Measurements from ENCODE around the gene RAX2.

RAX2 gene

DNA sequence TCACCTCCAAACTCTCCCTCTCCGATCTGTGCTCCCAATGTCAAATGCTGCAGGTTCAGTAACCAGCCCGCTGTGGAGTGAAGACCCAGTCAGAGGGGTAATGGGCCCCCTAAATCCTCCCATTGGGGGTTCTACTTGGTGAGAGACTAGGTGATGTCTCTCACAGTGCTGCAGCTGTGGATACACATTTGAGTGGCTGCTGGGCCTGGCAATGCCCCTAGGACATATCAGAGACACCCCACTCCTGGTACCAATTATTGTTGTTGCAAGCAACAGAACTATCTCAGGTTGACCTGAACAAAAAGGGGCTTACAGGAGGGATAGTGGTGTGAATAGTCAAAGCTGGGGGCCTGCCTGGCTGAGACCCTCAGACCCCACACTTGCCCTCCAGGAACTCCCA is 9.6 kb upstream of the RAX2 start:
- H3K4me3 ChIP-seq (ENCODE audit: low read length), result no peak overlapping the region

GRCh38 chr19:3780786-3781304 is 8.8 kb upstream of the RAX2 start:
- DNase-seq (ENCODE audit: low read depth, low spot score), result no peak

More for the DNA sequence above, 9.6 kb upstream of the RAX2 start:
- DNase-seq (ENCODE audit: low read depth, low spot score), result no peak

GRCh38 chr19:3778899-3779723 is 7.1 kb upstream of the RAX2 start:
- no peak overlapping the region for H3K4me3 ChIP-seq (ENCODE audit: low read length)
- DNase-seq (ENCODE audit: low read depth, low spot score), result no peak

More at GRCh38 chr19:3780786-3781304, 8.8 kb upstream of the RAX2 start:
- no peak overlapping the region for H3K4me3 ChIP-seq (ENCODE audit: low read length)

- H3K4me3 ChIP-seq (ENCODE audit: low read length), result no peak overlapping the region
- no peak for DNase-seq (ENCODE audit: low read depth, low spot score)
Observed at GRCh38 chr19:3778104-3778867, 6.3 kb upstream of the RAX2 start.

DNA sequence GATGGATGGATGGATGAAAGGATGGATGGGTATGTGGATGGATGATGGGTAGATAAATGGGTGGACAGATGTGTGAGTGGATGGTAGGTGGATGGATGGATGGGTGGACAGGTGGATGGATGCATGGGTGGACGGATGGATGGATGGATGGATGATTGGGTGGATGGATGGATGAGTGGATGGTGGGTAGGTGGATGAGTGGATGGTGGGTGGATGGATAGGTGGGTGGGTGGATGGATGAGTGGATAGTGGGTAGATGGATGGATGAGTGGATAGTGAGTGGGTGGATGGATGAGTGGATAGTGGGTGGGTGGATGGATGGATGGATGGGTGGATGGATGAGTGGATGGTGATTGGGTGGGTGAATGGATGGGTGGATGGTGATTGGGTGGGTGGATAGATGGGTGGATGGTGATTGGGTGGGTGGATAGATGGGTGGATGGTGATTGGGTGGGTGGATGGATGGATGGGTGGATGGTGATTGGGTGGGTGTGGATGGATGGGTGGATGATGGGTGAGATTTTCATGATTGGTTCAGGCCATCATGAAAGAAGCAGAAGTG is 4.5 kb upstream of the RAX2 start:
- DNase-seq (ENCODE audit: low read depth, low spot score), result no peak
- no peak overlapping the region for H3K4me3 ChIP-seq (ENCODE audit: low read length)

DNA sequence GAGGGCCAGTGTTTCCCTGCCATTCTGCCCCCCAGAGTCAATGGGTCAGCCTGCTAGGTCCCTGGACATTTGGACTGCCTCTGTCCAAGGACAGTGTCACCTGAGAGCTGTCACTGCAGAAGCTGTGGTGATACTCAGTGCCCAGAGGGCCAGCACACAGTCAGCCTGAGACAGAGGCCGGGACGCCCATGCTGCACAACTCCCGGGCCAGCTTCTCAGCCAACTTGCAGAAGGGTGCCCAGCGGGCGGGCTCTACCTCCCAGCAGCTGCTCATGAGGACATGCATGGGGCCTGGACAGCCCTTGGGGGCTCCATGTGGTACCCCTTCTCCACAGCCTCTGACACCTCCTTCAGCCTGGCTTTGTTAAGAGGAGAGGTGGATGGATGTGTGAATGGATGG is 3.8 kb upstream of the RAX2 start:
- DNase-seq (ENCODE audit: low read depth, low spot score), result no peak
- no peak overlapping the region for H3K4me3 ChIP-seq (ENCODE audit: low read length)

GRCh38 chr19:3775374-3775711 is 3.3 kb upstream of the RAX2 start:
- DNase-seq (ENCODE audit: low read depth, low spot score), result no peak
- no peak overlapping the region for H3K4me3 ChIP-seq (ENCODE audit: low read length)

- no peak for DNase-seq (ENCODE audit: low read depth, low spot score)
- H3K4me3 ChIP-seq (ENCODE audit: low read length), result no peak overlapping the region
Observed at GRCh38 chr19:3774621-3775373, 2.8 kb upstream of the RAX2 start.

- no peak overlapping the region for H3K4me3 ChIP-seq (ENCODE audit: low read length)
- DNase-seq (ENCODE audit: low read depth, low spot score), result no peak
Observed at GRCh38 chr19:3773814-3774515, 1.9 kb upstream of the RAX2 start.

DNA sequence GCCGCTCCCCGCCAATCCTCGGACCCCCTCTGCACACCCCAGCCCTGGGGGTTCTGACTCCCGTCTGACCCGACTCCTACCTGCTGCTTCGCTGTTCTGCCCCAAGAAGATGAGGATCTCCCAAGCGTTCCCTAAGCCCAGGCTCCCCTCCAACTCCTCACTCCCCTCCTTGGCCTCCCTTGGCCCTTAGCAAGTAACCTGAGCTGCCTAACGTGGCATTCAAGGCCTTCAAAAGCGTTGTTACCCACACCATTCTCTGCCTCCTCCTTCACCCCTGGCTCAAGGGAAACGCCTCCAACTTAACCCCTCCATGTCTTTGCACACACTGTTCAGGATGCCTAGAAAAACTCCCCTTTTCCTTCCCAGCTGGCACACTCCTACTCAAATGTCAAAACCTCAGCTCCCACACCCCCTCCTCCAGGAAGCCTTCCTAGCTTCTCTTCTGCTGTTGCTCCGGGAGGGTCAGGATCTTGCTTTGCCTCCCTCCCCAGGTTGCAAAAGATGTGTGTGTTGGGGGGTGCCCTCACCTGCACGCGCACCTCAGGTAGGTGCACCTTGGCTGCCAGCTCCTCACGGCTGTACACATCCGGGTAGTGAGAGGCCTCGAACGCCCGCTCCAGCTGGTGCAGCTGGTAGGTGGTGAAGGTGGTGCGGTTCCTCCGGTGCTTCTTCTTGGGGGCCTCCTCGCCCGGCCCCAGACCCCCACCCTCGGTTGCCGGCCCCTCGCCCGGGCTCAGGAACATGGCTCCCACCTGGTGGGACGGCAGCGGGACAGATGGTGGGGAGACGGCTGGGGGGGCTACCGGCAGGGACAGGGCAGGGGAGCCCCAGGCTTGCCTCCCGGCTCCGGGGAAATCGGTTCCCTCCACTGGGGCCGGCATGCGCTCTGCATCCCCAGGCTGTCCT is 775 bp downstream of the RAX2 start:
- H3K4me3 ChIP-seq (ENCODE audit: low read length), result no peak overlapping the region
- DNase-seq (ENCODE audit: low read depth, low spot score), result no peak

- DNase-seq (ENCODE audit: low read depth, low spot score), result no peak
- H3K4me3 ChIP-seq (ENCODE audit: low read length), result no peak overlapping the region
Observed at GRCh38 chr19:3770136-3770999, 1.7 kb downstream of the RAX2 start.

- H3K4me3 ChIP-seq (ENCODE audit: low read length), result no peak overlapping the region
- no peak for DNase-seq (ENCODE audit: low read depth, low spot score)
Observed at GRCh38 chr19:3769494-3769893, 2.5 kb downstream of the RAX2 start.

DNA sequence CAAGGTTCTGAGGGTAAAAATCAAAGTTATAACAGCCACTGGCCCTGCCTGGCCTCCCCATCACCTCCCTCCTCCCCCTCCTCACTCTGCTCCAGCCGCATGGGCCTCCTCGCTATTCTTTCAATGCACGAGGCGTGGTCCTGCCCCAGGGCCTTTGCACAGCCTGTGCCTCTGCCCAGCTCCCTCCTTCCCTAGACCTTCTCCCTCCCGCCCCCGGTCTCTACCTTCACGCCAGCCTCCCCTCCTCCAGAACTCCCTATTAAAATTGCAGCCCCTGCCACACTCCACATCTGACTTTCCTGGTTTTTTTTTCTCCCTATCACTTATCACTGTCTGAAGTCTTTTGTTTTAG is 3.3 kb downstream of the RAX2 start:
- no peak overlapping the region for H3K4me3 ChIP-seq (ENCODE audit: low read length)
- DNase-seq (ENCODE audit: low read depth, low spot score), result no peak

GRCh38 chr19:3768015-3768747 is 3.8 kb downstream of the RAX2 start:
- no peak overlapping the region for H3K4me3 ChIP-seq (ENCODE audit: low read length)
- no peak for DNase-seq (ENCODE audit: low read depth, low spot score)

GRCh38 chr19:3767050-3767449 is 5.0 kb downstream of the RAX2 start:
- DNase-seq (ENCODE audit: low read depth, low spot score), result no peak
- H3K4me3 ChIP-seq (ENCODE audit: low read length), result no peak overlapping the region

DNA sequence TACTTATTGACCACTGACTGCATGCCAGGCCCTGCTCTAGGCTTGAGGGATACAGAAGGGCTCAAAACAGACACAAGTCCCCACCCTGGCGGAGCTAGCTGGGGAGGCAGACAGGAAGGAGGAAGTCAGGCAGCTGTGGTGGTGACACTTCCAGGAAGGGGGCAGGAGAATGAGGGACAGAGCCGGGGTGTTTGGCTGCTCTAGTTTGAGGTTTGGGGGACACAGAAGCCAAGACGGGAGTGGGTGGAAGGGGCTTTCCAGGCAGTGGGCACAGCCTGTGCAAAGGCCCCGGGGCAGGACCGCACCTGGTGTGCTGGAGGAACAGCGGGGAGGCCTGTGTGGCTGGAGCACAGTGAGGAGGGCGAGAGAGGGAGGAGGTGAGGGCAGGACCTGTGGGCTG is 5.5 kb downstream of the RAX2 start:
- no peak overlapping the region for H3K4me3 ChIP-seq (ENCODE audit: low read length)
- DNase-seq (ENCODE audit: low read depth, low spot score), result no peak

Data from Jurkat, Clone E6-1 (cell line).